GM18498 (cell line): ENCODE data around the gene RBMS1.
A peak's percentile ranks its signal among the peaks of the same experiment; 100 is the strongest.
"Not testable (repeated sequence)": the region's sequence is repeated elsewhere in the genome, so short reads cannot be mapped to it uniquely, and the experiment has no call there.

Experiments
- ATAC-seq: cut with Tn5 transposase; IDR thresholded peaks from one replicate; pipeline ENCODE4 v1.9.1; 2021; ENCODE audit warnings: mild to moderate bottlenecking, moderate library complexity; ENCODE audit not compliant: unreplicated experiment

RBMS1 gene

DNA sequence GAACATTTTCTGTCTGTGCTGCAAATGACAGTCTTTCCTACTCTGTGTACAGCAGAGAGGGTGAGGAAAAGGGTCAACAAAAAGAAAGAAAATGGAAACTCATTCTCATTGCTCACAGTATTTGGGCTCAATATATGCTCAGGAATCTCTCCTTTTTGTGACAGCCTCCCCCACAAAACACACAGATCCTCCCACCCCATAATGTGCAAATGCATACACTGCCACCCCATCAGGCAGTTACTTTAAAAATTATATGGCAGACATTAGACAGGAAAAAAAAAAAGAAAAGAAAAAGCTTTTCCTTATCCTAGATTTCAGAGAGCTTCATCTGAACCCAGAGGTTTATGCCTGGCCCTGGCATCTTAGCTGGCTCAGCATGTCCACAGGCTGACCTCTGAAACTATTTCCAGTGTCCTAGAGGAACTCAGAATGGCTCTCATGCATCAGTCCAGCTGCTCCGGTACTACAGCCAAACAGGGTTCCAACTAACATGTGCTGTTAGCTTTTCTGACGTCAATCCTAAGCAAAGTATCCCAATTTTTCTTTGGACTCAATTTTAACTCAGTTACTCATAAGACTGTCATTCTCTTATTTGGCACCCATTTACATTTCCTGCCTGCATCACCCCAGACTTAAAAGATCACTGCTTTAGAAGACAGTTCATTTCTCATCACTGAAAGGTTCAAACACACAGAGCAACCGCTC lies 105.9 kb downstream of the RBMS1 start:
- no peak for ATAC-seq

DNA sequence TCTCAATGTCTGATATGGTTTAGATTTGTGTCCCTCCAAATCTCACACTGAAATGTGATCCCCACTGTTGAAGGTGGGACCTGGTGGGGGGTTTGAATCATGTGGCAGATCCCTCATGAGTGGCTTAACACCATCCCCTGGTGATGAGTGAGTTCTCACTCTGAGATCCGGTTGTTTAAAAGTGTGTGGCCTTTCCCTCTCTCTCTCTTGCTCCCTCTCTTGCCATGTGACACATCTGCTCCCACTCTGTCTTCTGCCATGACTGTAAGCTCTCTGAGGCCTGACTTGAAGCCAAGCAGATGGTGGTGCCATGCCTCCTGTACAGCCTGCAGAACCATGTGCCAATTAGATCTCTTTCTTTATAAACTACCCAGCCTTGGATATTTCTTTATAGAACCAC lies 108.8 kb downstream of the RBMS1 start:
- ATAC-seq: no peak

DNA sequence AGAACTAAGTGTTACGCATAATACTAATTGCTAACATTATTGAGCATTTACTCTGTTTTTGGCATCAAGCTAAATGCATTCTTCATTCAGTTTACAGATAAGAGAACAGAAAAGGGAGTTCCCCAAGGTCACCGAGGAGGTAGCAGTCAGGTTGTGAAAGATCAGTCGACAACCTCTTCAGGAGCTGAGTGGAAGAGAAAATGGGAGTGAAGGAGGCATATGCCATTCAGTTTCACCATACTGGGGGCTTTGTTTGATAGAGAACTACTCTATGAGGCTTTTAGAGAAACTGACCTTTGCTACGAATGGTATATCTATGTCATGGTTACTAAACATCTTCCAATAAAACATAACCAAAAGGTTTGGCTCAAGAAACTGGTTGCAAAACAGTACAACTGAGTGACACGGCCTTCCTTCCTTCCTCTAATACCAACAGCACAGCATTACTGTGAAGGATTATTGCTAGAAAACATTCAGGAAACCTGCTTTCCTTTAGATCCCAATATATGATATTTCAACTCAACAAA lies 112.1 kb downstream of the RBMS1 start:
- no peak for ATAC-seq

DNA sequence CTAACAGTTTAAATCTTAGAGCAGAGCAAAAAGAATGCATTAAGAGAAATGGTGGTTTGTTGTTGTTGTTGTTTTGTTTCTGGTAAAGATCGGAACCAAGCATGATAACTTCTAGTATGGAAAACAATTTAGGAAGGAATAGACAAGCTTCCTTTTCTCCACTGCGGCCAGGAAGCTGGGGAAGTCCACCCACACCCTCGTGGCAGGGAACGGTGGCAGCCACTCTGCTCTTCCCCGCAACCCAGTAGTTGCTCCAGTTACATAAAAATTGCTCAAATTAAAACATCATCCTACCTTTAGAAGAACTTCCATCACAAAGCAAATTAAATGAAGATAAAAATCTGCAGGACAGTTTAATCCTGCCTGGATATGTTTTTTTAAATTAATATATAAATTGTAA lies 113.0 kb downstream of the RBMS1 start:
- ATAC-seq: no peak

- ATAC-seq: no peak
Observed at GRCh38 chr2:160380000-160380570, 113.5 kb downstream of the RBMS1 start.

DNA sequence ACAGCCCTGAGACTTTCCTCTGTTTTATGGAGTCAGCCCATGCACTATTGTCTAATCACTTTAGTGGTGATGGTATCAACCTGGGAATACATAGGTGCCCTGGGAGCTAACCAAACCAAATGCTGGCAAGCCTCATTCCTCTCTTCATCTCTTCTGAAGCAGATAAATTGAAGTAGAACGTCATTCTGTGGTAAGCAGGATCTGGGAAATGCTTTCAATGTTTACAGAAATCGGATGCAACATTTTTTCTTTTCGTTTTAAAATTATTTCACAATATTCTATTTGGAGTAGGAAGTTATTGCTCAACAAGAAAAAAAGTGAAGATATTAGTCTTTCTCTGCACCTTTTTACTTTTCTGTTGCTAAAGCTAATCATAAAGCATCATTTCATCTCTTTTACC lies 114.2 kb downstream of the RBMS1 start:
- no peak for ATAC-seq

GRCh38 chr2:160377204-160377995 lies 116.2 kb downstream of the RBMS1 start:
- no peak for ATAC-seq

DNA sequence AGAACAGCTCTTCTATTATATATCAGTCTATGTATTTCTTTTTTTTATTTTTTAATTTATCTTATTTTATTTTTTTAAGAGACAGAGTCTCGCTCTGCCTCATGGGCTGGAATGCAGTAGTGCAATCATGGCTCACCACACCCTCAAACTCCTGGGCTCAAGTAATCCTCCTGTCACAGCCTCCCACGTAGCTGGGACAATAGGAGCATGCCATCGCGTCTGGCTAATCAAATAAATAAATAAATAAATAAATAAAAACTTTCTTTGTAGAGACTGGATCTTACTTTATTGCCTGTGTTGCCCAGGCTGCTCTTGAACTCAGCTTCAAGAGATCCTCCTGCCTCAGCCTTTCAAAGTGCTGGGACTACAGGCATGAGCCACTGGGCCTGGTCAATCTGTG lies 117.0 kb downstream of the RBMS1 start:
- ATAC-seq: no peak

- ATAC-seq: peak; percentile 48
Observed at GRCh38 chr2:160375802-160376469, 117.7 kb downstream of the RBMS1 start.

DNA sequence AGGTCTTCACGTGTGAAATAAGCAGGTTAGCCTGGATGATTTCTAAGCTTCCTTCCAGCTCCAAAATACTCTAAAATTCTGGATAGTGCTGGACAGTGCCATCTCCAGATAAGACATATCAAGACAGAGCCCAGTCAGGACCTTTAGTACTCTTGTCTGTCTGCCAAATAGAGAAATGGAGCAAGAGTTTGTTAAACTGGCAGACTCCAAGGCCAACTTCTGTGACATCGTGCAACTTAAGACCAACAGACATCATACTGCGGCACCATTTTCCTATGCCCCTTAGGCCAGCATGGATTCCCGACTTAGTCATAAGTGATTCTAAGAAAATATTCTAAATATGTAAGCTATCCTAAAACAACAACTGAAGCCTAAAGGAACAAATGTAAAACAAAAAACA lies 118.6 kb downstream of the RBMS1 start:
- no peak for ATAC-seq

DNA sequence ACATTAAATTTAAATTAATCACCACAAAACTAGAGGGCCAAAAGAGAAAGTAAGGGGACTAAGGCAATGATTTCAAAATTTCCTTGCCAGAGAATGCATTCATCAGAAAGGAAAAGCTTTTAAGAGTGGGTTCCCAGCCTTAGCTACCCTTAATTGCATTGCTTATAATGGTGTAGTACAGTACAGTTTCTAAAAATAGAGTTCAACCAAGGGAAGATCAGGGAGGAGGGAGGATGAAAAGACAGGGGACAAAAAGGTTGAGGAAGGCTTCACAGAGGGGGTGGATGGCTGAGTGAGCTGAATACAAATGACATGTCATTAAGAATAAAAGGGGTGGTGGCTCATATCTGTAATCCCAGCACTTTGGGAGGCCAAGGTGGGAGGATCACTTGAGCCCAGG lies 119.9 kb downstream of the RBMS1 start:
- no peak for ATAC-seq

DNA sequence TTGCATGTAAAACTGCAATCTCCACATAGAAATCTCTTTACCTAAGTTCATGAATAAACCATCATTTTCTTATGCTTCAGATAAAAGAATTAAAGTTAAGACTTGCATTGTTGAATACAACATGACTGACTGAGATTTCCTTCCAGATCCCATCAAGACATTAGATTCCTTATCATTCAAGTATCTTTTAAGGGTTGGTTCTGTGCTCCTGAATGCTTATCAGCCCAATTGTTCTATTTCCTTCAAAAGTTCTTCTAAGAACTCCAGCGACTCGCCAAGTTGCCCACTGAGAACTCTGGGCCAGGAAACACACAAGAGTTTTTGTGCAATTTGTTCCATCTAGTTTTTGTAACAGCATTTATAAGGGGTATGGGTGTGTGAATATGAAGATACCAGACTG lies 120.3 kb downstream of the RBMS1 start:
- ATAC-seq: no peak

DNA sequence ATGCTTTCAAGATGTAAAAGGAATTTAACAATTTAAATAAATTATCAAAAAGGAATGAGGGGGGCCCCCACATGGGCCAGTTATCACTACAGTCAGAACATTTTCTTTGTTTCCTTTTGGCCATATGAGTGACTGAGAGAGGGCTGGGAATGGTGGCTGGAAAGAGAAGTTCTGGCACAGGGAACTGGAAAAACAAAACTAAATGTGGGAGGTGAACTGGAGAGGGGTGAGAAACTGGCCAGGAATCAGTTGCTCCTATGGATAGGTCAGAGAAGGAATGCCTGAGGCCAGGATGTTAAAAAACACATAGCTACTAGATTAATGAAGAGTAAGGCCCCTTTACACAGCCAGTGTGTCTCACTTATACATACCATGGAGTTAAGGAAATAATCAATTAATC lies 121.0 kb downstream of the RBMS1 start:
- ATAC-seq: no peak

GRCh38 chr2:160372010-160372356 lies 121.6 kb downstream of the RBMS1 start:
- ATAC-seq: no peak

- no peak for ATAC-seq
Observed at GRCh38 chr2:160371251-160372009, 122.2 kb downstream of the RBMS1 start.

- ATAC-seq: no peak
Observed at GRCh38 chr2:160368988-160369930, 124.3 kb downstream of the RBMS1 start.

DNA sequence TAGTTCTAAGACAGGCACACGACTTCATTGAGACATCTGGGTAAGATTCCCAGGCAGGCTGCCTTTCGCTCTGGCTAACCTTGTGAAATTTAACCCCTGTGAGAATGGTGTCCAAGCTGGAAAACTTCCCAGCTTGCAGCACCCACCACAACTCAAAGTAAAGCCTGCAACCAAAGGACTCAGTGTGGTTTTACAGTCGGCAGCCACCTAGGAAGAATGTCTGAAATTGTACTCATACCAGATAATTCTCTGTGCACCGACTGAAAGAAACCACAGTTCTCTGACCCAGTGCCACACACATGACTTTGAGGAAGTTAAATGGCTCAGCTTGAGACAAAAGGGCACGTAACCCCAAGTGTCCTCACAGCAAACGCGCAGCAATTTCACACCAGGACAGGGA lies 125.7 kb downstream of the RBMS1 start:
- peak; percentile 91 for ATAC-seq

- ATAC-seq: not testable (repeated sequence)
Observed at GRCh38 chr2:160367139-160367538, 126.5 kb downstream of the RBMS1 start.

DNA sequence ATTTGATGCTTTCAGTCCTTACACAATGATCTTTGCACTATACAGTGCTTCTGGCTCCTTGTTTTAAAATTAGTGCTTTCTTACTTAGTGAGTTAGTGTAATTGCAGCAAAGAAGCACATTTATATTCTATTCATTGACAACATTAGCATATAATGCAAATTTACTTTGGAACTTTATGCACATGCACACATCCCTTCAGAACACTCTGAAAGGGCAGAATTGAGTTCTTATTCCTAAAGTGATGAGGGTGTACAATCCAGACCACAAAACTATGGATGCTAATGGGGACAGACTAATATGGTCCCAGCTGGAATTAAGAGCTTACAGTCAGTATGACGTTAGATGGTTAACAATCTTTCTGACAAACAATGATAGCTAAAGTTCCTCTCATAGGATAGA lies 127.1 kb downstream of the RBMS1 start:
- ATAC-seq: no peak
